ENCODE results near the gene CDH22.

DNA sequence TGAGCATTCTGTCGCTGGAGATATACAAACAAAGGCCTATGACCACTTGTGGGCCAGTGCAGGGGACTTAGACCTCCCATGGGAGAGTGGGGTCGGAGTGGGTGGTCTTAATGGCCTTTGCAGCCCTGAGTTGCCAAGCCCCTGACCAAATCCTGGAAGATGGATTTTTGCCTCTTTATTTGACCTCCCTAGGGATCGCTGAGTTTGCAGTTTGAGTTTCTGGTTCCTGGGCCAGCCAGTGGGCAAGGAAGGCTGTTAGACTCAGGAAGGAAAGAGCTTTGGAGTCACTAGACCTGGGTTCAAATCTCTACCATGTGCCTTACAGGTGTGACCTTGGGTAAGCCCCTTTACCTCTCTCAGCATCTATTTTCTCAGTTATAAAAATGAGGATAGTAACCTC, 96.0 kb downstream of the CDH22 start:
- TF ChIP-seq CTCF (IDR thresholded peaks at IDR 0.05) (no peak), POLR2A (IDR thresholded peaks at IDR 0.05) (no peak)
